GM19035 (cell line): ENCODE measurements around the gene SNX14.
"Not testable (repeated sequence)": the region's sequence is repeated elsewhere in the genome, so short reads cannot be mapped to it uniquely, and the experiment has no call there.

Experiments used
- ATAC-seq: cut with Tn5 transposase; IDR thresholded peaks from one replicate; pipeline ENCODE4 v1.9.1; 2021; ENCODE audit not compliant: unreplicated experiment

The SNX14 gene, protein sequence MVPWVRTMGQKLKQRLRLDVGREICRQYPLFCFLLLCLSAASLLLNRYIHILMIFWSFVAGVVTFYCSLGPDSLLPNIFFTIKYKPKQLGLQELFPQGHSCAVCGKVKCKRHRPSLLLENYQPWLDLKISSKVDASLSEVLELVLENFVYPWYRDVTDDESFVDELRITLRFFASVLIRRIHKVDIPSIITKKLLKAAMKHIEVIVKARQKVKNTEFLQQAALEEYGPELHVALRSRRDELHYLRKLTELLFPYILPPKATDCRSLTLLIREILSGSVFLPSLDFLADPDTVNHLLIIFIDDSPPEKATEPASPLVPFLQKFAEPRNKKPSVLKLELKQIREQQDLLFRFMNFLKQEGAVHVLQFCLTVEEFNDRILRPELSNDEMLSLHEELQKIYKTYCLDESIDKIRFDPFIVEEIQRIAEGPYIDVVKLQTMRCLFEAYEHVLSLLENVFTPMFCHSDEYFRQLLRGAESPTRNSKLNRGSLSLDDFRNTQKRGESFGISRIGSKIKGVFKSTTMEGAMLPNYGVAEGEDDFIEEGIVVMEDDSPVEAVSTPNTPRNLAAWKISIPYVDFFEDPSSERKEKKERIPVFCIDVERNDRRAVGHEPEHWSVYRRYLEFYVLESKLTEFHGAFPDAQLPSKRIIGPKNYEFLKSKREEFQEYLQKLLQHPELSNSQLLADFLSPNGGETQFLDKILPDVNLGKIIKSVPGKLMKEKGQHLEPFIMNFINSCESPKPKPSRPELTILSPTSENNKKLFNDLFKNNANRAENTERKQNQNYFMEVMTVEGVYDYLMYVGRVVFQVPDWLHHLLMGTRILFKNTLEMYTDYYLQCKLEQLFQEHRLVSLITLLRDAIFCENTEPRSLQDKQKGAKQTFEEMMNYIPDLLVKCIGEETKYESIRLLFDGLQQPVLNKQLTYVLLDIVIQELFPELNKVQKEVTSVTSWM

GRCh38 chr6:85593438-85594196, at the start of gene SNX14:
SNX14 (minus strand) TSS chr6:85593858; CDS start chr6:85593718, 140 bp downstream.
- peak; percentile 87 for ATAC-seq

DNA sequence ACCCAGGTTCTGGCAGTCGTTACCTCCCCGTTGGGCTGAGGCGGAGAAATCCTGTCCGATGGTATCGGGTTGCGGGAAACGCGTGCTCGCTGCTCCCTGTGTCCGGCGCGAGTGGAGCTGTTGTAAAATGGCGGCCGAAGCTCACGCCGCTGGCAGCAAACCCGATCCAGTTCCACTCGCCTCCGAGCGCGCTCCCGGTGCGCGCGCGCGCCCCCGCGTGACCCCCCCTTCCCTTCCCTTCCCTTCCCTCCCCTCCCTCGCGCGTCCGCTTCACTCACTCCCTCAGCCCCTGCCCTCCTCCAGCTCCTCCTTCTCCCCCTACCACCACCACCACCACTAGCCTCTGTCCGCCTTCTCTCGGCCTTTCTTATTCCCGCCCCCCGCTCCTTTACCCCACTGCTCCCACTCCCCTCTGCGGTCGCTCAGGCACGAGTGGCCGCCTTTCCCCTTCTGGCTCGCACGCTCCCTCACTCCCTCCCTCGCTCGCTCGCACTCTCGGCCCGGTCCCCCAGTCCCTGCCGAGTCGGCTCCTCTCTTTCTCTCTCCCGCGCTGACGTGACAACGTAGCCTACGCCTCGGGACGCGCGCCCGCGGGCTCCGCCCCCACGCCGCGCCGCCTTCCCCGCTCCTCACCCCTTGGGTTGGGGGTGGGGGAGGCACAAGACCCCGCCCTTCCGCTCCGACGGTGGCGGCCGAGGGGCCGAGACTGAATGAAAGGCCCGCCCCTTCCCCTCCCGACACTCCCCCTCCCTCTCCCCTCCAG, 49.3 kb upstream of the SNX14 start, which contains the start of gene SYNCRIP:
SYNCRIP (minus strand) TSS at position 113 of the 763 bp plus-strand sequence. CDS start 1,447 bp downstream, outside the sequence.
- peak; percentile 66 for ATAC-seq

- ATAC-seq: no peak
These were observed 48.5 kb upstream of the SNX14 start for GRCh38 chr6:85641897-85642773.

DNA sequence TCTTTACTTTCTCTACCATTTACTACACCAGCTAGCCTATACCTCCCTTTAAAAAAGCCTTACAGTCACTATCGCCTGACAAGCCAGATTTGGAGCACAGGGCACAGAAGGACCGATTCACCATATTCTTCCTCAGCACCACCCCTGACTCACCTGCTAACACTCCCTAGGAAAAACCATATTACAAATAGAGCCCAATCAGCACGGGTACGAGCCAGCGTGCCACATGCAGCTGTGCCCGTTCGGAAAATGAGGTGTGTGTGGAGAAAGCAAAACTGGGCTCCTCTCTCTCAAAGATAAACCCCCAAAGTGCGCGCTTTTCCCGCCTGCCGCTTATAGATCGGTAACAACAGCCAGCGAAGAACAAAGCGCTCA, 47.9 kb upstream of the SNX14 start:
- no peak for ATAC-seq

- ATAC-seq: no peak
These were observed 47.2 kb upstream of the SNX14 start for GRCh38 chr6:85640821-85641220.

DNA sequence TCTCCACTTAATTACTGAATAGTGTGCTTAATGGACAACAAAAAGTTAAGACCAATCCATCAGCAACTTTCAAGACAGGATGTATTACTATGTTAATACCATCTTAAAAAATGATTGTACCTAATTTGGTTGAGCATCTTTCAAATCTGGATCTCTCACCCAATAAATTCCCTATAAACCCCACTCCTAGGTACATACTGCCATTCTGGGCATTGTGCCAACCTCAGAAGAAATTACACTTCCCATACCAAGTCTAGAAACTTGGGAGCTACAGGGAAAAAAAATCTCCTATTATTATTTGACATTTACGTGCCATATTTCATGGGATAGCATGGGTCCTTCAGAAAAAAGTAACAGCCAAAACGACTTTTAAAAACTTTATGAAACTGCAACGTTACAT, 43.9 kb upstream of the SNX14 start:
- no peak for ATAC-seq

- ATAC-seq: no peak
These were observed 38.7 kb upstream of the SNX14 start for GRCh38 chr6:85632164-85632942.

DNA sequence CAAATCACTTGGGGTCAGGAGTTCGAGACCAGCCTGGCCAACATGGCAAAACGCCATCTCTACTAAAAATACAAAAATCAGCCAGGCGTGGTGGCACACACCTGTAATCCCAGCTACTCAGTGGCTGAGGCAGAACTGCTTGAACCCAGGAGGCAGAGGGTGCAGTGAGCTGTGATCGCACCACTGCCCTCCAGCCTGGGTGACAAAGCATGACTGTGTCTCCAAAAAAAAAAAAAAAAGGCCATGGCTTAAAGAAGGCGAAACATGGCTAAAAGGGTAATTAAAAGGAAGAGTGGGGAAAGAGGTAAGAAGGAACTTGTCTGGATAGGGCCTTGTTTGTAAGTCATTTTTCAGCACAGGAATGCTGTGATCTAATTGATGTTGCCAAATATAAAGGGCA, 37.5 kb upstream of the SNX14 start:
- ATAC-seq: not testable (repeated sequence)

DNA sequence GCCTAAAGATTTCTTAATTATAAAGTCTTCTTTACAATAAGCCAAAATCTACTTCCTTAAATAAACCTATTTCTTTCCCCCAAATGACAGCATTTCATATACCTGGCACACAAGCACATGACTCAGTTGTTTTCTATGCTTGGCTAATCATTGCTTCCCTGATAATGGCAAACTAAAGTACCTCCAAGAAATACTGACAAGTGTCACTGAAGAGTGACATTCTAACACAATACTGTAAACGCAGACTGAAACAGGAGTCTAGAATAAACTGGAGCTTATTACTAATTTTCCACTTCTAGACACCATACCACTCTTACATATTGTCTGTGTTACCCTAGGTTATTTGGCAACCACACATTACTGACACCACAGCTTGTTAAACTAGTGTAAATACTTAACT, 34.7 kb upstream of the SNX14 start:
- no peak for ATAC-seq

DNA sequence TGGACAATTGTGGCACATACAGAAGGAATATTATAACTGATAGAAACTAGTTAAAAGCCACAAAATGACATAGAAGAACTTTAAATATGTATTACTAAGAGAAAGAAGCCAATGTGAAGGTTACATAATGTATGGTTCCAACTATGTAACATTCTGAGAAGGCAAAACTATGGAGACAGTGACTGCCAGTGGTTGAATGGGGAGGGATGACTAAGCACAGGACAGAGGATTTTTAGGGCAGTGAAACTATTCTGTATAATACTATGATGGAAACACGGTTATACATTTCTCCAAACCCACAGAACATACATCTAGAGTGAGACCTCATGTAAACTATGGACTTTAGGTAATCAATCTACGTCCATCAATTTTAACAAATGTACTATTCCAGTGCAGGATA, 26.6 kb upstream of the SNX14 start:
- no peak for ATAC-seq

GRCh38 chr6:85614780-85615179, 21.1 kb upstream of the SNX14 start:
- no peak for ATAC-seq

DNA sequence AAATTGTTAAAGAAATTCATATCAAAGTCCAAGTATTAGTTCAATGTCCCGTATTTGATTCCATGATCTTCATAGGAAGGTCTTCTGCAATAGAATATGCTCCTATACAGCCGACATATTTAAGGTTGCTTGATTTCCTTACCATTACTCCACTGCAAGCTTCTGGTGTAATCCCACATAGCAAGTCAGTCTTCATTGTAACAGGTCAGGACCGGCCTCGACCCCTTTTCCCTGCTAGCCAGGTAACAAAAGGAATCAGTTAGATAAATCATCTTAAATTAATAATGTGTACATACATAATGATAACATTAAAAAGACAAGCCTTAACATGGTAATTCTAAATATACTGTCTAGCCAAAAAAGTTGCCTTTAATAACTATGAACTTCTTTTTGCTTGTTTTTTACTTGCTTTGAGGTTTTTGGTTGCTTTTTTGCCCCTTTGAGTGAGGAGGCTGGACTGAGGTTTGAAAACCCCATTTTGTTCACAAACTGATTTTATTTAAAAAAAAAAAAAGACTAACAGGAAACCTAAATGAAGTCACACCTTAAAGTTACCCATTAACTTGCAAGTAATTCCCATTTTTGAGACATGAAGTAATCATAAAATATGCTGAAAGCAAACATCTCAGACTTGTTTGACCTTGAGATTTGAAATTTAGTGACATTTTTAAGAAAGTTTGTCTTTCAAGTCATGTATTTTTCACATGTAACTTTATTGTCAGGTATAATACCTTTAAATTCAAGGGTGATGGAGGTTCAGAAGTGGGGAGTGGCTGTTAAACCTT, 19.2 kb upstream of the SNX14 start:
- no peak for ATAC-seq

- no peak for ATAC-seq
These were observed 16.7 kb upstream of the SNX14 start for GRCh38 chr6:85610182-85610895.

- no peak for ATAC-seq
These were observed 8.4 kb upstream of the SNX14 start for GRCh38 chr6:85602100-85602499.

DNA sequence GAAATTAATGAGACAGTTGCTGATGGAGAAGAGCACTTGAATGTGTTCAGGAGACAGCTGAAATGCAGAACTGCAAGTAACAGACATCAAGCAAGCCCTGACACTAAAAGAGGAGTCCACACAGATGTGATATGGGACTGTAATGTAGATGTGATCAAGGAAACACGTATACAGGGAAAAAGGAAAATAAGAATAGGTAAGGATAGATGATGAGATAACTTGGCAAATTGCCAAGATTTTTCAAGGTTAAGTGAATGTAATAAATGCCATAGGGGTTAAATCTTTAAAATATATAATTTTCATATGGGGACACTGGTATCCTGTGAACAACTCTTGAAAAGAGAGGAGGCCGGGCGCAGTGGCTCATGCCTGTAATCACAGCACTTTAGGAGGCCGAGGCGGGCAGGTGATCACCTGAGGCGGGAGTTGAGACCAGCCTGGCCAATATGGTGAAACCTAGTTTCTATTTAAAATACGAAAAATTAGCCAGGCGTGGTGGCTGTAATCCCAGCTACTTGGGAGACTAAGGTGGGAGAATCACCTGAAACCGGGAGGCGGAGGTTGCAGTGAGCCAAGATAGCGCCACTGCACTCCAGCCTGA, 7.2 kb upstream of the SNX14 start:
- ATAC-seq: no peak

GRCh38 chr6:85594197-85594930, 706 bp upstream of the SNX14 start:
- peak; percentile 11 for ATAC-seq
